ENCODE results near the gene UPP1. TPM values are rescaled to one million over a fixed set of nuclear protein-coding genes. Genes with fewer than 3 reads are reported as not detected.
"Not testable (repeated sequence)": the region's sequence is repeated elsewhere in the genome, so short reads cannot be mapped to it uniquely, and the experiment has no call there.

The UPP1 gene
- total RNA-seq, 1 donor from 2014 or later: 8.1 TPM

- DNase-seq (ENCODE audit: low spot score) (peak; percentile 87), ATAC-seq (peak; percentile 97)
Observed at GRCh38 chr7:48109848-48110663, 21.0 kb downstream of the UPP1 start.

- peak; percentile 27 for ATAC-seq
- DNase-seq (ENCODE audit: low spot score): no peak
Observed at GRCh38 chr7:48110868-48111267, 21.8 kb downstream of the UPP1 start.

DNA sequence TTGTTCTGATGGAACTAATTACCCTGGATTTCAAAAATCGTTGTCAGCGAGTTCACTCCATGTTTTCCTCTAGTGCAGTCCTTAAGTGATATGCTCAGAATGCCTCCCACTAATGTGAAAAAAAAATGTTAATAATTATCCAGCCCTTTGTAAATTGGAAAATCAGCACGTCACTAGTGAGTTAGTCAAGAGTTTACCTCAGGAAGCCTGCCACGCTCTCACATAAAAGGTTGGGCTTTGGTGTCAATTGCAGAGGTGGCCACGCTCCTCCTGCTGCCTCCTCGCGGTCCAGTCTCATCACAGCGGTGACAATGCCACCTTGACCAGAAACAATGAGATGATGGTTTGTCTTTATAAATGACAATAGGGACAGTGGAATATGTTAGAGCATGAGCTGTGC lies 22.5 kb downstream of the UPP1 start:
- ATAC-seq (peak; percentile 58), DNase-seq (ENCODE audit: low spot score) (no peak)

DNA sequence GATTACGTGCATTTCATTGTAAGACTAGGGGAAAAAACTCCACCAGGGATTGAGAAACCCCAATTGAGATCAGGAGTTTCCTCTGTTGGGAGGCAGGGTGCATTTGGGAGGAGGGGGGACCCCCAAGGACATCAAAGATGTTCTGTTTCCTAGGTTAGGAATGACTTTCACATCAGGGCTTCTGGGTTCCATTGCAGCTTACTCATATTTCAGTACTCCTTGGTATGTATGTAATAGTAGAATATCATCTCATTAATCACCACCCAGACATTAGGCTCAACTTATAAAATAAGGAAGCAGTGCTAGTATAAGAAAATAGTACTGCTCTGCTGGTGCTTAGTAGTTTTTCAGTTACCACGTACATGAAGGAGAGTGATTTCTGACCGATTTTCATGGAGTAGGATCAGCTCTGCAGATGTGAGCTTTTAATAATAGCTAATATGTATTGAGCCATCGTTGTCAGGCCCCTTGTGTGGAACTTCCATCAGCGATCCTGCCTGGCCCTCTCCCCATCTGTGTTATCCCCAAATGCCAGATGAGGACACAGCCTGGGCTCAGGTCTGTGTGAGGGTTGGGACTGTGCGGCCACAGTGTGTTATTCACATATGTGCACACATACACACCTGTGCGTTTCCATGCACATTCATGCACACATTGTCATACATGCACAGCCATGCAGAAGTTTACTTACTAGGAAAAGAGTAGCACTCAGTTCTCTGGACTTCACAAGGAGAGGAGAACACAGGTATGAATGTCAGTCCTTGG lies 23.5 kb downstream of the UPP1 start:
- DNase-seq (ENCODE audit: low spot score): no peak
- no peak for ATAC-seq

- DNase-seq (ENCODE audit: low spot score) (no peak), ATAC-seq (no peak)
Observed at GRCh38 chr7:48113275-48113674, 24.2 kb downstream of the UPP1 start.

DNA sequence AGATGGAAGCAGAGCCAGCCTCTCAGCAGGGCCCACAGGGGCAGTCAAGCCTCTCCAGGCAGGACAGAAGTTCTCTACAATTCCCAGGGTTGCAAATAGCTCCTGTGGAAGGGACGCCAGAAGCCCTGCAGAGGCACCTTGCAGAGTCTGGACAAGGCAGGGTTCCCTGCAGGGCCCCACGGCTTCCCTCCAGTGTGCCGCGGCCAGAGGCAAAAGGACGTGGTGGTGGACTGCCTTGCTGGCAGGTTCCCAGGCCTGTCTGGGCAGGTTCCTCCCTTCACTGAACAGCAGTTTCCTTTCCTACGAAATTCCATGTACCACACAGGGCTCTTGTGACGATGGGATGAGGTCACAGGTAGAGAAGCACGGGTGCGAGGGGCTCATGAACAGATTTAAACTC lies 25.1 kb downstream of the UPP1 start:
- ATAC-seq (no peak), DNase-seq (ENCODE audit: low spot score) (no peak)

DNA sequence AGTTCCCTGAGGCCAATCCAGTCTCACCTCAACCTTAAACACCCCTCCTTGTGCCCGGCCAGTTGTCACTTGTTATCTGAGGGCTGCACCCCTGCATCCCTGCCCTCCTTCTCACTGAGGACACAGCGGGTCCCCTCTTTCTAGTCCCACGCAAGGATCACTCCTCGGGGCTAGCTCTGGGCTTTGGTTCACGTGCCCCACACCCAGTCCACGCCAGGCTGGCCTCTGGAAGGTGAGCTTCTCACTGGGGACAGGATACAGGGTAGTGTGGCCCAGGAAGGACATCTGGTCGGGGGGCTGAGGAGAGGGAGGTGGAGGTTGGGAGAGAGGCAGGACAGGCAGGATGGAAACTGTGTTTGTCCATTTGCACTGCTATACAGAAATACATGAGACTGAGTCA lies 25.5 kb downstream of the UPP1 start:
- DNase-seq (ENCODE audit: low spot score): no peak

GRCh38 chr7:48116043-48116442 lies 27.0 kb downstream of the UPP1 start:
- no peak for ATAC-seq
- no peak for DNase-seq (ENCODE audit: low spot score)

More for the DNA sequence above, 25.5 kb downstream of the UPP1 start:
- no peak for ATAC-seq

GRCh38 chr7:48118041-48118440 lies 29.0 kb downstream of the UPP1 start:
- no peak for ATAC-seq
- DNase-seq (ENCODE audit: low spot score): no peak

GRCh38 chr7:48120536-48120935 lies 31.5 kb downstream of the UPP1 start:
- DNase-seq (ENCODE audit: low spot score); ATAC-seq: not testable (repeated sequence)

DNA sequence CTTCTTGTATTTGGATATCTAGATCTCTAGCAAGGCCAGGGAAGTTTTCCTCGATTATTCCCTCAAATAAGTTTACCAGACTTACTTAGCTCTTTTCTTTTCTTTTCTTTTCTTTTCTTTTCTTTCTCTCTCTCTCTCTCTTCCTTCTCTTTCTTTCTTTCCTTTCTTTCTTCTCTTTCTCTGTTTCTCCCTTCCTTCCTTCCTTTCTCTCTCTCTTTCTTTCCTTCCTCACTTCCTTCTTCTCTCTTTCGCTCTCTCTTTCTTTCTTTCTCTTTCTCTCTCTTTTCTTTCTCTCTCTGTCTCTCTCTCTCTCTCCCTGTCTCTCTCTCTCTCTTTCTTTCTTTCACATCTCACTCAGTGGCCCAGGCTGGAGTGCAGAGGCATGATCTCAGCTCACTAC lies 37.0 kb downstream of the UPP1 start:
- ATAC-seq: no peak

GRCh38 chr7:48130658-48131108 lies 41.6 kb downstream of the UPP1 start:
- ATAC-seq (no peak), DNase-seq (ENCODE audit: low spot score) (no peak)

More for the DNA sequence above, 37.0 kb downstream of the UPP1 start:
- no peak for DNase-seq (ENCODE audit: low spot score)

DNA sequence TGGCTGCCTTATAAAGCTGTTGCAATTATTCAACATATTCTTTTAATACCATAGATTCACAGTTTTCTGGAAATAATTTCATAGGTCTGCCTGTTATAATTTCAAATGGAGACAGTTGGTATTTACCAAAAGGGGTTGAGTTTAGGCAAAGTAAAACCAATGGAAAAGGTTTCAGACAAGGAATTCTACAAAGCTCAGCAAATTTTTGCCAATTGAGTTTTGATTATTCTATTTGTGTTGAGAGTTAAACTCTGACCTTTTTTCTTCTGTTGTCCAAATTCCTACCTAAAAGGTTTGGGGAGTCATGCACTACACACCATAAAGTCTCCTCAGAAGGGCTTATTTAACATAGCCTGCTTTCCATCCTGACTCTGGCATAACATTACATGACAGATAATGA lies 43.7 kb downstream of the UPP1 start:
- no peak for ATAC-seq
- DNase-seq (ENCODE audit: low spot score): no peak

DNA sequence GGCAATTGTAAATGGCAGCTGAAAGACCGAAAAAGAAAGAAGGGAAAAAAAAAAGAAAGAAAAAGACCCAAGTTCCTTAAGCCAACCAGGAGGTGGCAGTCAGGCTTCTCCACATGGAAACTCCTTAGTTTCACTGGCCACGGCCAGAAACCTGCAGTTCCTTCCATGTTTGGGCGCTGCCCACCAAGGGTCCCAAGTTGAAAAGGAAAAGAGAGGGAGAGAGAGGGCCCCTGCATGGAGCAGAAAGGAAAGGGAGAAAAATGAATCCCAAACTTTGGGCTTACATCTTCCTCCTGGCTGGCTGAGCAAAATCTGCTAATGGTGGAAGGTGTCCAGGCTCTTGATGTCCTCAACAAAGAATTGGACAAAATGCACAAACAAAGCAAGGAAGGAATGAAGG lies 50.4 kb downstream of the UPP1 start:
- DNase-seq (ENCODE audit: low spot score) (no peak), ATAC-seq (peak; percentile 55)

- peak; percentile 64 for ATAC-seq
- DNase-seq (ENCODE audit: low spot score): peak; percentile 81
Observed at GRCh38 chr7:48140001-48140681, 51.1 kb downstream of the UPP1 start.

GRCh38 chr7:48141521-48141920 lies 52.5 kb downstream of the UPP1 start:
- DNase-seq (ENCODE audit: low spot score): no peak
- no peak for ATAC-seq

GRCh38 chr7:48144291-48144768 lies 55.3 kb downstream of the UPP1 start:
- ATAC-seq: peak; percentile 68
- peak; percentile 67 for DNase-seq (ENCODE audit: low spot score)

- DNase-seq (ENCODE audit: low spot score) (no peak), ATAC-seq (no peak)
Observed at GRCh38 chr7:48147078-48147591, 58.1 kb downstream of the UPP1 start.

DNA sequence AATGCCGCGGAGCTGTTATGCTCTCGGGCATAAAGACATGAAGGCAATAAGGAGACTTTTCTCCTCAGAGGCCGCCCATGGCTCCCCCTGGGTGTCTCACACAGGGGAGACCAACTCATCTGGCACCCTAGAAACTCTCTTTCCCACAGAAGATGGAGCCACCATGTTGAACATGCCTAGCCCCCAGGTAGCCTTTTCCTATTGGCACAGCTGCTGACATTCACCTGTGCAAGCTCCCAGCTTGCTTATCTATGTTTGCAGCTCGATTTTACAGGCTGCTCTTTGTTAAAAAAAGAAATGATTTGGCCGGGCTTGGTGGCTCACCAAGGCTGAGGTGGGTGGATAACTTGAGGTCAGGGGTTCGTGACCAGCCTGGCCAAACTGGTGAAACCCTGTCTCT lies 58.6 kb downstream of the UPP1 start:
- DNase-seq (ENCODE audit: low spot score); ATAC-seq: not testable (repeated sequence)

- no peak for ATAC-seq
Observed at GRCh38 chr7:48148311-48148710, 59.2 kb downstream of the UPP1 start.

DNA sequence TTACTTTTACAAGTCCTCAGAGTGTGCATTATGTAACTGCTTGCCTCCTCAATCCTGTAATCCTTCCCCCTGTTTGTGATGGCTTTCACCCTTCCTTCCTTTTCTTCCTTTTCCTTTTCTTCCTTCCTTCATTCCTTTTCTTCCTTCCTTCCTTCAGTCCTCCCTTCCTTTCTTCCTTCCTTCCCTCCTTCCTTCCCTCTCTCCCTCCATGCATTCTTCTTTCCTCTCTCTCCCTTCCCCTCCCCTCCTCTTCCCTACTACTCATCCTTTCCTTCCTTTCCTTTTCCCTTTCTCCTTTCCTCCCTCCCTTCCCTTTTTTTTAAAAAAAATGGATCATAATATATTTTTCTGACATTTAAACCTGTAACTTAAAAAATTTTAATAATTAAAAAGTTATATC lies 60.0 kb downstream of the UPP1 start:
- ATAC-seq: no peak
- DNase-seq (ENCODE audit: low spot score): no peak

More at GRCh38 chr7:48148311-48148710, 59.2 kb downstream of the UPP1 start:
- no peak for DNase-seq (ENCODE audit: low spot score)

Data from left lobe of liver (tissue), 2 donors.